OCI-LY7 (cell line): Measurements from ENCODE around the gene SH3BGRL3. TPM values are rescaled to one million over a fixed set of nuclear protein-coding genes. Genes with fewer than 3 reads are reported as not detected.
A peak's percentile ranks its signal among the peaks of the same experiment; 100 is the strongest.
"Not testable (repeated sequence)": the region's sequence is repeated elsewhere in the genome, so short reads cannot be mapped to it uniquely, and the experiment has no call there.

Source experiments
- BruUV-seq: library from RNA; stranded (reverse); fragments of 400-500 nt; replicated peaks from 2 replicates; lab custom pipeline; 2021; lab: Mats Ljungman, UMichigan
- CTCF ChIA-PET: fragments of 300-600 bp; sonication (Branson Sonifier 250); formaldehyde crosslinking; loops from one replicate; lab custom pipeline; 2022; ENCODE audit warnings: antibody characterized with exemption; ENCODE audit not compliant: unreplicated experiment; lab: Charles Lee
- POLR2A ChIA-PET: fragments of 300-600 bp; sonication (Branson Sonifier 250); formaldehyde crosslinking; loops from one replicate; lab custom pipeline; 2022; ENCODE audit warnings: antibody characterized with exemption; lab: Charles Lee
- DNase-seq: peaks from one replicate; pipeline ENCODE4 v3.0.0-alpha.2; 2015; ENCODE audit warnings: low spot score
- H2AFZ ChIP-seq: fragments of 200-600 bp; sonication (generic), shearing (Covaris generic); 2 replicates; pipeline ENCODE4 v1.6.1; 2014; ENCODE audit warnings: mild to moderate bottlenecking, antibody characterized with exemption, low read length, moderate library complexity
- H3K27ac ChIP-seq: fragments of 200-600 bp; sonication (generic); 2 replicates; pipeline ENCODE4 v1.5.1; 2014; ENCODE audit warnings: mixed run types, low read depth, mild to moderate bottlenecking, moderate library complexity, low read length, inconsistent platforms; ENCODE audit not compliant: poor library complexity, severe bottlenecking
- H3K36me3 ChIP-seq: fragments of 200-600 bp; sonication (generic); 2 replicates; pipeline ENCODE4 v1.6.1; 2014; ENCODE audit warnings: mild to moderate bottlenecking, antibody characterized with exemption, low read length, moderate library complexity, mixed read lengths; ENCODE audit not compliant: insufficient read depth
- H3K4me1 ChIP-seq: fragments of 200-600 bp; sonication (generic); 2 replicates; pipeline ENCODE4 v1.5.1; 2014; ENCODE audit warnings: mild to moderate bottlenecking, low read length; ENCODE audit not compliant: insufficient read depth, poor library complexity, severe bottlenecking
- H3K4me2 ChIP-seq: fragments of 200-600 bp; sonication (generic); 2 replicates; pipeline ENCODE4 v1.6.1; 2014; ENCODE audit warnings: mild to moderate bottlenecking, low read length
- H3K4me3 ChIP-seq: fragments of 200-600 bp; sonication (generic); 2 replicates; pipeline ENCODE4 v1.5.1; 2014; ENCODE audit warnings: mild to moderate bottlenecking, low read depth, low read length; ENCODE audit not compliant: poor library complexity, severe bottlenecking
- H3K79me2 ChIP-seq: fragments of 200-600 bp; sonication (generic); 2 replicates; pipeline ENCODE4 v1.6.1; 2016; ENCODE audit warnings: low read depth, mild to moderate bottlenecking, low read length, moderate library complexity, mixed read lengths; ENCODE audit not compliant: insufficient read depth
- H3K9me2 ChIP-seq: fragments of 200-600 bp; sonication (generic); 2 replicates; pipeline ENCODE4 v1.6.1; 2016; ENCODE audit warnings: mild to moderate bottlenecking, low read length, mixed read lengths; ENCODE audit not compliant: insufficient read depth
- H3K9me3 ChIP-seq: fragments of 200-600 bp; sonication (generic); 2 replicates; pipeline ENCODE4 v1.6.1; 2014; ENCODE audit warnings: mild to moderate bottlenecking, mixed run types, low read length, mixed read lengths
- H4K20me1 ChIP-seq: fragments of 200-600 bp; sonication (generic); 2 replicates; pipeline ENCODE4 v1.6.1; 2014; ENCODE audit warnings: mild to moderate bottlenecking, antibody characterized with exemption, low read length, moderate library complexity, mixed read lengths; ENCODE audit not compliant: insufficient read depth
- EZH2phosphoT487 ChIP-seq: fragments of 200-600 bp; sonication (generic); IDR thresholded peaks from 2 replicates; pipeline ENCODE4 v1.6.1; 2018; ENCODE audit warnings: low read depth, borderline replicate concordance, mild to moderate bottlenecking, mixed run types, antibody characterized with exemption, low read length, moderate library complexity, mixed read lengths
- intact Hi-C: fragments of 100-400 bp; cut with micrococcal nuclease; formaldehyde crosslinking; loops from one replicate; pipeline ENCODE4 v1.10.0; 2022; ENCODE audit not compliant: unreplicated experiment
- total RNA-seq, 2 experiments: library from RNA; depleted of rRNA in 1 of 2; stranded (reverse); fragments of >200 nt in 1 of 2; shearing (Covaris generic) in 1 of 2; gene quantifications; 2 replicates each; pipeline ENCODE4 v1.2.3, GENCODE V29; 2014 to 2022
- TF ChIP-seq, protein P1 (sequence below): fragments of 200-600 bp; sonication (generic); conservative IDR thresholded peaks from 2 replicates; pipeline ENCODE4 v1.5.1; 2014; ENCODE audit warnings: mild to moderate bottlenecking, antibody characterized with exemption, low read length, moderate library complexity, mixed read lengths

The SH3BGRL3 gene
- total RNA-seq, 2 experiments from 2014 or later: 25.3 to 60.9 TPM

DNA sequence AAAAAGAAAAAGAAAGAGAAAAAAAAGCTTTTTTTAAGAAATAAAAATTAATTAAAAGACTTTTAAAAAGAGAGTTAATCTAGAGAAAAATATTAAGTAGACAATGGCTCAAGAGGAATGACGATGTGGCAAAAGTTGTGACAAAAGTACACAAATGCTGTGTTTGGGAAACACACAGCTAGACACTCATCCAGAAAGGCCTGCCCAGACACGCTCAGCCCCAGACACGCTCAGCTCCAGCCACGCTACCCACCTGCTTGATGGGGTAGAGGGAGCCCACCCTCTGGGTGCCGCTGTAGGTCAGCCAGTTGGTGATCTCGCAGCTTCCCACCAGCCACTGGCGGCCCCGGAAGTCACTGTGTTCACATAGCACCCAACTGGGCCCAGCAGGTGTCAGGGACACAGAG is 48.1 kb downstream of the SH3BGRL3 start:
- no peaks in the 10 kb centered on the region for H3K79me2 ChIP-seq
- intact Hi-C loops: loop anchor here (1.0 kb wide), 1 partner anchor 35 kb away; no protein-coding TSS in a partner anchor
- no peak overlapping the region for H3K27ac ChIP-seq
- H3K36me3 ChIP-seq: peaks cover 22% of the 10 kb centered on the region
- TF ChIP-seq EZH2phosphoT487: no peak
- TF ChIP-seq, protein P1, sequence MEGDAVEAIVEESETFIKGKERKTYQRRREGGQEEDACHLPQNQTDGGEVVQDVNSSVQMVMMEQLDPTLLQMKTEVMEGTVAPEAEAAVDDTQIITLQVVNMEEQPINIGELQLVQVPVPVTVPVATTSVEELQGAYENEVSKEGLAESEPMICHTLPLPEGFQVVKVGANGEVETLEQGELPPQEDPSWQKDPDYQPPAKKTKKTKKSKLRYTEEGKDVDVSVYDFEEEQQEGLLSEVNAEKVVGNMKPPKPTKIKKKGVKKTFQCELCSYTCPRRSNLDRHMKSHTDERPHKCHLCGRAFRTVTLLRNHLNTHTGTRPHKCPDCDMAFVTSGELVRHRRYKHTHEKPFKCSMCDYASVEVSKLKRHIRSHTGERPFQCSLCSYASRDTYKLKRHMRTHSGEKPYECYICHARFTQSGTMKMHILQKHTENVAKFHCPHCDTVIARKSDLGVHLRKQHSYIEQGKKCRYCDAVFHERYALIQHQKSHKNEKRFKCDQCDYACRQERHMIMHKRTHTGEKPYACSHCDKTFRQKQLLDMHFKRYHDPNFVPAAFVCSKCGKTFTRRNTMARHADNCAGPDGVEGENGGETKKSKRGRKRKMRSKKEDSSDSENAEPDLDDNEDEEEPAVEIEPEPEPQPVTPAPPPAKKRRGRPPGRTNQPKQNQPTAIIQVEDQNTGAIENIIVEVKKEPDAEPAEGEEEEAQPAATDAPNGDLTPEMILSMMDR: peak; percentile 66
- no peaks in the 10 kb centered on the region for H3K9me2 ChIP-seq
- H3K9me3 ChIP-seq: no peaks in the 10 kb centered on the region
- POLR2A ChIA-PET: interaction anchor here (0.7 to 1.1 kb wide), 2 partner anchors 23 to 89 kb away, joined by 3 to 4 read pairs; no protein-coding TSS in a partner anchor
- H3K4me1 ChIP-seq: peaks cover 16% of the 10 kb centered on the region
- H2AFZ ChIP-seq: peak overlapping the region; percentile 57; the same call in 1 of the 2 replicates
- BruUV-seq: no TSS peak
- DNase-seq: peak; percentile 79
- CTCF ChIA-PET: no interaction called here
- H4K20me1 ChIP-seq: no peaks in the 10 kb centered on the region
- peak overlapping the region; percentile 25; the same call in 1 of the 2 replicates for H3K4me2 ChIP-seq
- H3K4me3 ChIP-seq: no peak overlapping the region

DNA sequence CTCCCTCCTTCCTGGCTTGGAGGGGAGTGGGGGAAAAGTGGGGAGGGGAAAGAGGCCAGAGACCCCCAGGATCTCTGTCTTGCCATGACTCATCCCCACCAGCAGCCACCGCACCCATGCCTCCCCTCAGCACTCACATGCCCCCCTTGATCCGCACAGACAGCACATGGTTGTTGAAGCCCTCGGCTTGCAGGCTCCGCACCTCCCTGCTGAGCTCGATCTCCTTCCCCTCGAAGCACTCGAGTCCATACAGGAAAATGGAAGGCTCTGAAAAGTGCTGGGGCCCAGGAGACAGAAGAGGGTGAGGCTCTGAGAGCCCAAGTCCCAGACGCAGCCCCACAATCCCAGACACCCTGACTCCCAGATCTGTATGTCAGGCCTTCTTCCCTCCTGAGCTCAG is 48.7 kb downstream of the SH3BGRL3 start:
- peaks cover 14% of the 10 kb centered on the region for H3K4me1 ChIP-seq
- BruUV-seq: no TSS peak
- H3K4me3 ChIP-seq: no peak overlapping the region
- no peaks in the 10 kb centered on the region for H4K20me1 ChIP-seq
- intact Hi-C loops: loop anchor here (1.0 kb wide), 1 partner anchor 35 kb away; no protein-coding TSS in a partner anchor
- H2AFZ ChIP-seq: peak overlapping the region; percentile 57; the same call in 1 of the 2 replicates
- H3K27ac ChIP-seq: no peak overlapping the region
- no peaks in the 10 kb centered on the region for H3K79me2 ChIP-seq
- CTCF ChIA-PET: no interaction called here
- TF ChIP-seq, protein P1: no peak
- no peak for TF ChIP-seq EZH2phosphoT487
- no peaks in the 10 kb centered on the region for H3K9me2 ChIP-seq
- no peak for DNase-seq
- no peaks in the 10 kb centered on the region for H3K9me3 ChIP-seq
- H3K36me3 ChIP-seq: peaks cover 15% of the 10 kb centered on the region
- H3K4me2 ChIP-seq: peak overlapping the region; percentile 25; the same call in 1 of the 2 replicates
- POLR2A ChIA-PET: interaction anchor here (0.6 to 1.1 kb wide), 3 partner anchors 48 to 117 kb away, joined by 3 to 4 read pairs (median 4); no protein-coding TSS in a partner anchor

DNA sequence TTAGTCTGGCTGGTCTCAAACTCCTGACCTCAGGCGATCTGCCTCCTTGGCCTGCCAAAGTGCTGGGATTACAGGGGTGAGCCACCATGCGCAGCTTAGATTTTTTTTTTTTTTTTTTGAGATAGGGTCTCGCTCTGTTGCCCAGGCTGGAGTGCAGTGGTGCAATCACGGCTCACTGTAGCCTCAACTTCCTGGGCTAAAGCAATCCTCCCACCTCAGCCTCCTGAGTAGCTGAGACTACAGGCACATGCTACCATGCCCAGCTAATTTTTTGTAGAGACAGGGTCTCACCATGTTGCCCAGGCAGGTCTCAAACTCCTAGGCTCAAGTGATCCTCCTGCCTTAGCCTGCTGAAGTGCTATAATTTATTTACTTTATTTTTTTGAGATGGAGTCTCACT is 49.5 kb downstream of the SH3BGRL3 start:
- H3K9me2 ChIP-seq, H2AFZ ChIP-seq, H3K4me2 ChIP-seq, BruUV-seq, H3K9me3 ChIP-seq, H3K79me2 ChIP-seq, CTCF ChIA-PET, H3K27ac ChIP-seq, DNase-seq, intact Hi-C loops, H3K4me3 ChIP-seq, H3K36me3 ChIP-seq, H4K20me1 ChIP-seq: not testable (repeated sequence)
- POLR2A ChIA-PET: interaction anchor here (0.6 to 0.7 kb wide), 2 partner anchors 49 to 118 kb away, joined by 3 to 4 read pairs; no protein-coding TSS in a partner anchor
- H3K4me1 ChIP-seq: peaks cover 14% of the 10 kb centered on the region
